Activated CD4-positive, alpha-beta T cell treated with anti-CD3 and anti-CD28 coated beads, Interleukin-2, amount 50 U/mL, for 16 hours (primary cell): Measurements from ENCODE around the gene SYNDIG1.
"Not testable (repeated sequence)": the region's sequence is repeated elsewhere in the genome, so short reads cannot be mapped to it uniquely, and the experiment has no call there.

ENCODE experiments used
- DNase-seq: peaks from one replicate; pipeline ENCODE4 v3.0.0-alpha.2; 2020

Gene SYNDIG1

GRCh38 chr20:24493661-24494459 is 24.4 kb downstream of the SYNDIG1 start:
- no peak for DNase-seq

GRCh38 chr20:24494460-24494920 is 25.1 kb downstream of the SYNDIG1 start:
- DNase-seq = no peak

- no peak for DNase-seq
Measured at GRCh38 chr20:24495266-24495665, 25.8 kb downstream of the SYNDIG1 start.

- DNase-seq = no peak
Measured at GRCh38 chr20:24497851-24498250, 28.4 kb downstream of the SYNDIG1 start.

- DNase-seq = no peak
Measured at GRCh38 chr20:24498641-24499040, 29.2 kb downstream of the SYNDIG1 start.

- DNase-seq = no peak
Measured at GRCh38 chr20:24499472-24499871, 30.0 kb downstream of the SYNDIG1 start.

- no peak for DNase-seq
Measured at GRCh38 chr20:24501764-24502556, 32.5 kb downstream of the SYNDIG1 start.

- DNase-seq = no peak
Measured at GRCh38 chr20:24502661-24503060, 33.2 kb downstream of the SYNDIG1 start.

GRCh38 chr20:24503352-24503931 is 34.0 kb downstream of the SYNDIG1 start:
- no peak for DNase-seq

- no peak for DNase-seq
Measured at GRCh38 chr20:24504331-24505285, 35.2 kb downstream of the SYNDIG1 start.

- no peak for DNase-seq
Measured at GRCh38 chr20:24506146-24506545, 36.7 kb downstream of the SYNDIG1 start.

- DNase-seq = no peak
Measured at GRCh38 chr20:24506696-24507095, 37.3 kb downstream of the SYNDIG1 start.

GRCh38 chr20:24507182-24507853 is 37.9 kb downstream of the SYNDIG1 start:
- DNase-seq = no peak

GRCh38 chr20:24512441-24512840 is 43.0 kb downstream of the SYNDIG1 start:
- DNase-seq = not testable (repeated sequence)

GRCh38 chr20:24518515-24518914 is 49.1 kb downstream of the SYNDIG1 start:
- no peak for DNase-seq

- DNase-seq = no peak
Measured at GRCh38 chr20:24519476-24519875, 50.0 kb downstream of the SYNDIG1 start.

- no peak for DNase-seq
Measured at GRCh38 chr20:24521032-24521431, 51.6 kb downstream of the SYNDIG1 start.

GRCh38 chr20:24522452-24523330 is 53.3 kb downstream of the SYNDIG1 start:
- DNase-seq = no peak

- DNase-seq = no peak
Measured at GRCh38 chr20:24523661-24524060, 54.2 kb downstream of the SYNDIG1 start.

- no peak for DNase-seq
Measured at GRCh38 chr20:24528583-24529368, 59.3 kb downstream of the SYNDIG1 start.
